Stimulated activated CD8-positive, alpha-beta memory T cell treated with anti-CD3 and anti-CD28 coated beads, Interleukin-7, amount 100 ng/mL, for 4 hours (primary cell): ENCODE results near the gene CORO6.
A peak's percentile ranks its signal among the peaks of the same experiment; 100 is the strongest.

Experiments
- DNase-seq, 2 donors: peaks; one replicate each; pipeline ENCODE4 v3.0.0-alpha.2; 2020; ENCODE audit warnings: low read depth in 2 of 2

The CORO6 gene

DNA sequence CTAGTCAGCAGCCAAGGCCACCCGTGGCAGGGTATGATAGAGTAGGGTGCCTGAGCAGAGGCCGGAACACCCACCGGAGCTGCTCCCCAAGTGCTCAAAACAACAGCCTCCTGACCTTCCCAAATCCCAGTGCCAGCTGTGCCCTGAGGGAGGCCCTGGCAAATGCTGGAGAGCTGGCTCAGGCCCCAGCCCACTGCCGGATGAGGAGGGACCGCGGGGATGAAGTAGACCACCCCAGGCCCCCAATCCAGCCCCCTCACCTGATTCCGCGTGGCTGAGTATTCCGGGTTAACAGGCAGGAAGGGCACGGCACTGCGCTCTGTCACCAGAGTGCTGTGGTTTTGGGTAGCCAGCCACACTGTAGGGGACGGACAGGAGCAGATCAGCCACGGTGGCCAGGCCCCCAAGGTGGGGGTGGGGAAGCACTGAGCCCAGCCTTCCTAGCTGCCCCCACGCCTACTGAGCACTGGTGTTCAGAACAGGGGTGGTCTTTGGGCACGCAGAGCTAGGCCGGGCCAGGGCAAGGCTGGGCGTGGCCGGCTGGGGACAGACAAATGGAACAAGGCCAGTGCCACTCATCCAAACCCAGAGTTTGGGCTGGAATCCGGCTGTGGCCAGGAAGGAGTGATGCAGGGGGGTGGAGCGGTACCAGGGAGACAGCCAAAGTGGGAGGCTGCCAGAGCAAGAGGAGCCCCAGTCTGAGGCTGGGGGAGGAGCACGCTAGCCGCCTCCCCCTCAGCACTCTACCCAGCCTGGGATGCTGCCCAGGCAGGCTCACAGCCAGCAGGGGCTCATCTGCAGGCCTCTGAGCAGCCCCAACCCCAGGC, 45.1 kb downstream of the CORO6 start:
- no peak for DNase-seq

DNA sequence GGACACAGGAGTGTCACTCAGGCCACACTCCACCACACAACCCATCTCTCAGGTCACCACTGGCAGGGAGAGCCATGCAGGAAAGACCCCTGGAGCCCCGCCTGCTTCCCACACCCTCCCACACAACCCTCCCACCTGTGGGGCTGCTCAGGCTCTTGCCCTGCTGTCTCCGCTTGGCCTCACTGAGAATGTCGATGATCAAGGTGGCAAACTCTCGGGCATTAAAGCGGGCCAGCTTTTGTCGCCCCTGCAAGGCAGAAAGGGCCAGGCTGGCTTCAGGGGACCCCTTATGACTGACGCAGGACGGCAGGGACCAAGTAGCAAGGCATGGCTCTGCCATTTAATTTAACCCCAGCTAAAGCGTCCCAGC, 45.7 kb downstream of the CORO6 start:
- DNase-seq = no peak

DNA sequence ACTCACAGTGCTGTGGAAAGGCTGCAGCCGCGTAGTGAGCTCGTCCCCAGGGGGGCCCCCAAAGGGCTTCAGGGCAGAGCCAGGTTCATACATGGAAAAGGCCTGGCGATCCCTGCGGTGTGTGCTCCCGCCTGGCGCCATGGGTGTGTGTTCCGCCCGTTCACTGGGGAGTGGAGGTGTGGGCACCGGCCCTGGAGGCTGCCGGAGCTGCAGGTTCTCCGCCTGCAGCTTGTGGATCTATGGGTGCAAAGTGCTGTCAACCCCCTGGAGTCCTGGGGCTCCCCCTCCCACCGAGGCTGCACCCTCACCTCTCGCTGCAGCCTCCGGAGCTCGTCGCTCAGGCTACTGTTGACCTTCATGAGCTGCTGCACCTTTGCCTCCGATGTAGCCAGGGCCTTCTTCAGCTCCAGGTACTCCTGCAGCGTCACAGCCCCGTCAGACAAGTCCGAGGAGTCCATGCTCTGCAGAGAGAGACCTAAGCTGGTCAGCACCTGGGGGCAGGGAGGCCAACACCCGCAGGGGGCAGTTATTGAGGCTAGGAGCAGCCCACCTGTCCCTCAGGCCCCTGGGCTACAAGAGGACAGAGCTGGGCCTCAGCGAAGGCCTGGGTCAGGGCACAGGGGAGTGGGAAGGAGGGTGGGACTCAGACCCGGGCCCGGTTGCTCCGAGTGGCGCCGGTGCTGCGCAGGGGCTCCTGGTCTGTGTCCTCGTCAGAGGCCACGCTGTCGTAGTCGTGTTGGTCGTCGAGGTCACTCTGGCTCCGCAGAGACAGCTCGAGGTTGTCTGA, 46.3 kb downstream of the CORO6 start:
- no peak for DNase-seq

DNA sequence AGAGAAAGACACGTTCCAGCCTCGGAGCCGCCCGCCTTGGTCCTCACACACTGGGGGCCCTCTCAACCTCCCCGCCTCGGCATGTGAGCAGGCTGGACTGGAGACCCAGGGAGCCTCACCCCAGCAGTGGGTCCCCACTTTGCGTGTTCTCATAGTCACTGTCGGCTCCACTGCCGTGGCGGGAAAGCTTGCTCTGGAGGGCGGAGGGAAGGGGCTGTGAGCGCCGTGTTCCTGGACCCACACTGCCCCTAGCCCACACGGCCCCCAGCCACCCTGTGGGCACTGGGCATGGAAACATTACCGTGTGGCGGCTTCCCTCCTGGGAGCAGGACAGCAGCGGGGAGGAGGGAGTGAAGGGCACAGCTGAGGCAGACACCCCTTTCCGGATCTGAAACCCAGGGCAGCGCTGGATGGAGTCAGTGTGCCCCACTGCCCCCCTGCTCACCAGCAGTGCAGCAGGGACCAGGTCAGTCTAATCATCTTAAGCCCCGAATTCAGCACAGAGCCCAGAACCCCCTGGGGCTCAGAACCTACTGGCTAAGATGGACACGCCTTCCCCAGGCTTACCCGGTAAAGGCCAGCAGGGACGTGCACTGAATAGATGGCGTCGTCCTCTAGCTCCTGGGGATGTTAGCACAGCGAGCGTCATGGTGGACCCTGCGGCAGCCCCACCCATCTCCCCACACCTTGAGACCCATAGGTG, 47.0 kb downstream of the CORO6 start:
- no peak for DNase-seq

DNA sequence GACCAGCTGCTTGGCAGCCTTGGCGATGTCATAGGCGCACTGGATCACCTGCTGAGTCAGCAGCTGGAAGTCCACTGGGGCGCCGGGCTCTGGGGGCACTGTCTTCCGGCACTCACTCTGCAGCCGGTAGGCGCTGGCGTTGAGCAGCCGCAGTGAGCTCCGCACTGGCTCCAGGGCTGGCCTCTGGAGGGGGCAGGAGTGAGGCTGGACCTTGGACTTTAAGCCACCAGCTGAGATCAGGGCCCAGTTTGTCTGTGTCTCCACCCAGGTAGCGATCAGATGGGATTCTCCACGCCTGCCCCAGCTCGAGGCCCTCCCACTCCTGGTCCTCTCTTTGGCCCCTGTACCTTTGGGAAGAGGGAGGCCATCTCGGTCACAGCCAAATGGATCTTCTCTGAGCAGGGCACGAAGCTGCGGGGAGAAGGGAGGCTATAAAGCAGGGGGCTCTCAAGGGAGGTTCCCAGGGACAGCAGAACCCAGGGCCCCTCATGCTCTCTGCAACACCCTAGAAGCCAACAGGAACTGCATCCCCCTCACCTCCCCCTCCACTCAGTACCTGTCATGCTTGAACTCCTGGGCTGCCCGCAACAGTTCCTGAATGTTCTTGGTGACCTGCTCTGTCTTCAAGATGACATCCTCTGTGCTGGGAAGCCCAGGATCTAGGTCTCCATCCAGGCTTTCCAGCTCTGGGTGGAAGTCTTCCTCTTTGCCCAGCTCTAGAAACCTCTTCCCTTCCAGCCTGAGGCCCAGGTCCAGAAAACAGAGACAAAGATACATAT, 47.8 kb downstream of the CORO6 start:
- no peak for DNase-seq

DNA sequence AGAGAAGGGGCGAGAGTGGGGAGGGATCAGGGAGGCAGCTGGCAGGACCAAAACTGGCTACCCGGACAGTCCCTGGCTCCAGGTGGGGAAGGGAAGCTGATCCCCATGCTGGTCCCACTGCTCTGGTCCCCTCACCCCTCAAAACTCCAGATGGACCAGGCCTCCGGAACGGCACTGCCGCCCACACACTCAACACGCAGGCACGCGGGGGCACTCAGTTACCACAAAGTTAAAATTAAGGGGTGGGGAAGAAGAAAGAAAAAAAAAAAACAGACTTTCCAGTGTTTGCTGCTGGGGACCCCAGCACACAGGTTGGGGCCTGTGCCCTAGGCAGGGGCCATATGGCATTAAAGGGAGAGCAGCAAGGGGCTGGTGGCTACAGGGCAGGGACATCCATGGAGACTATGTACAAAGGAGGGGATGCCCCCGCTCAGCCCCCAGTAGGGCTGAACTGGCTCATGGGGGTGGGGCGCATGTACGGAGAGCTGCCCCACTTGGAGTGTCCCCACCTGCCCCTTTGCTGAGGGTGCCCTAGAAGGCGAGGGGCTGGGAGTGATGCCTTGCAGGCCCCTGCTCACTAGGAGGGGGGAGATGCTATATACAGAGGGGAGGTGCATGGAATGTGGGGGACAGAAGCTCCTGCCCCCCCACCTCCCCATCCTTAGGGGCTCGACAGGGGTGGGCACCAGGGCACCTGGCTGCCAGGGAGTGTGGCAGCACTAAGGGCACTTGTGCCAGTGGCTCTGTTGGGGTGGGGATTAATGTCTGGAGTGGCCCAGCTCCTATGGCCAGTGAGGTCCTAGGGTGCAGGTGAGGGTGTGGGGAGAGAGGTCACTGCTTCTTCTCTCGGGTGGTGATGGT, 48.6 kb downstream of the CORO6 start:
- DNase-seq = no peak

DNA sequence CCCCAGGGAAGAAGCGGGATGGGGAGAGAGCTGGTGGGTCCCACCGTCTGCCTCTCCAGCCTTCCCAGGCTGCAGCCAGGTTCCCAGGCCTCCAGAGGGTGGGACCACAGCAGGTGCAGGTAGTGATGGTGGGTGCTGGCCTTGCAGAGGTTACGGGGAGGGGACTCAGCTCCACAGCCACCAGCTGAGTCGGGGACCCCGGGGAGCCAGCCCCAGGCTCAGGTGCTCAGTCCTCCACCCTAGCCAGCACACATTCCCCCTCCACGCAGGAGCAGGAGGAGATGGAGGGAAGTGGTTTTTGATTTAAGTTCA, 49.2 kb downstream of the CORO6 start:
- no peak for DNase-seq

DNA sequence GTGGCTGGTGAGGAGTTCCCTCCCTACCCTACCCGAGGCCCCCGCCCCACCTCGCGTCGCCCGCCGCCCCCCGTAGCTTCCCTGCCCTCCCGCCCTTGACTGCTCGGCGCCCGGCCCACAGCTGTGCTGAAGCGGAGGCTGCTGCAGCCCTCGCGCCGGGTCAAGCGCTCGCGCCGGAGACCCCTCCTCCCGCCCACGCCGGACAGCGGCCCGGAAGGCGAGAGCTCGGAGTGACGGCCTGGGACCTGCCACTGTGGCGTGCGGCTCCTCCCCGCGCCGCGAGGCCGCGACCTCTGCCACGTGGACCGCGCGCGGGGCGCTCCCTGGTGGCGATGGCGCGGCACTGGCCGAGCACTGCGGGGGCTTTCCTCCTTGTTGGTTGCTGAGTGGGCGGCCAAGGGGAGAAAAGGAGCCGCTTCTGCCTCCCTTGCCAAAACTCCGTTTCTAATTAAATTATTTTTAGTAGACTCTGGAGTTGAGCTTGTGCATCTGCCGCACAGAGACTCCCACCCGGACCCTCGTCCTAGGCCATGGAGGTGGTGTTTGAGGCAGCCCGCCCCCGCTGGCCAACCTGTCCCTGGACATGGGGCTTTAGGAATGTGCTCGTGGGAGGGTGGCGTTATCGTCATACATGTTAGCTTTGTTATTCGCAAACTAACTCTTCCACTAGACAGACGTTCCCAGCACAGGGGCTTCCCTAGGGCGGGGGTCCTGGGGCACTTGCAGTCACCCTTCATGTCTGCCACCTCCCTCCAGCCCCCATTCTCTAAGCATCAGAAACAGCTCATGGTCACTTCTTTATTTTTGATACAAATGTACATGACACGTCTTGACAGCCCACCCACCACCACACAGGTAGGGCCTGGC, 49.8 kb downstream of the CORO6 start:
- DNase-seq = peak in 1 of 2 donors; percentile 70

DNA sequence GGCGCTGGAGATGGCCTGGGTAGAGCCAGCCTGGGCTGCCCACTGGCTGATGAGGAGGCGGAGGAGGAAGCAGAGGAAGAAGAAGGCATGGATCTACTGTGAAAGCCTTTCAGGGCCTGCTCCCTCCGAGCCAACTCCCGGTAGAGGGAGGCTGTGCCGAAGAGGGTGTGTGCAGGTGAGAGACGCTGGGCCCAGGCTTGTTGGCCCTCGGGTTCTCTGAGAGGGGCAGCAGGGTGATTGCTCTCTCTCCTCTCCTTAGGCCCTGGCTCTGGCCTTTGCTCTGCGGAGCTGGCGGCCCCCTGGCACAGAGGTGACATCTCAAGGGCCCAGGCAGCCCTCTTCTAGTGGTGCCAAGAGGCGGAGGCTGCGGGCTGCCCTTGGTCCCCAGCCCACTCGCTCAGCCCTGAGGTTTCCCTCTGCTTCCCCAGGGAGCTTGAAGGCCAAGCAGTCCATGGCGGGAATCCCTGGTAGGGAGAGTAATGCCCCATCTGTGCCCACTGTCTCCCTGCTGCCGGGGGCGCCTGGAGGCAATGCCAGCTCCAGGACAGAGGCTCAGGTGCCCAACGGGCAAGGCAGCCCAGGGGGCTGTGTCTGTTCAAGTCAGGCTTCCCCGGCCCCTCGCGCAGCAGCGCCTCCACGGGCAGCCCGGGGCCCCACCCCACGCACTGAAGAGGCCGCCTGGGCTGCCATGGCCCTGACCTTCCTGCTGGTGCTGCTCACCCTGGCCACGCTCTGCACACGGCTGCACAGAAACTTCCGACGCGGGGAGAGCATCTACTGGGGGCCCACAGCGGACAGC, 50.6 kb downstream of the CORO6 start:
- DNase-seq = no peak

DNA sequence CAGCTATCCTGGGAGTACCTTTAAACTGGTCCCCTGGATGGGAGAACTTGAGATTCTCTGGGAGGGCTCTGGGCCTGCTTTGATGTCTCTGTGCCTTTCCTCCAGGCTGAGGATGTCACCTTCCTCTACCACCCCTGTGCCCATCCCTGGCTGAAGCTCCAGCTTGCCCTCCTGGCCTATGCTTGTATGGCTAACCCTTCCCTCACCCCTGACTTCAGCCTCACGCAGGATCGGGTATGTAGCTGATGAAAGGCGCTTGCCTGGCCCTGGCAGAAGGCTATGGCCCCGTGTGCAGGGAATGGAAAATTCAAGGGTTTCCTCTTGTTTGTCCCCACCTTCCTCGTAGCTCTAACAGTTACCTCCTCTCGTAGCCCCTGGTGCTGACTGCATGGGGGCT, 51.2 kb downstream of the CORO6 start:
- DNase-seq = no peak

DNA sequence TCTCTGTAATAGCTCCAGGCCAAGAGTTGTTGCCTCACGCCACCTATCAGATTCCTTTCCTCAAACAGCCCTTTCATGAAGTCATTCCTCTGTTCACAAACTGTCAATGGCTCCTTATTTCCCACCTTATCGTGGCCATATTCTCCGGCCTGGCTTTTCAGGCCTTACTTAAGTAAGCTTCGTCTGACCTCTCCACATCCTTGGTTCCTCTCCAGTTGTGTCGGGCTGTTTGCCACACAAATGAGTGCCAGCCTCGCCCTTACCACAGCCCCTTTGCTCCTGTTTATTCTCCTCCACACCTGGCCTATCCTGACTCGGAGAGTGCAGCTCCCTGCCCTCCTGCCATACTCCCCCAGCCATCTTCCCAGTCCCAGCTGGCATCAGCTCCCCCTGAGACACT, 52.2 kb downstream of the CORO6 start:
- DNase-seq = no peak

DNA sequence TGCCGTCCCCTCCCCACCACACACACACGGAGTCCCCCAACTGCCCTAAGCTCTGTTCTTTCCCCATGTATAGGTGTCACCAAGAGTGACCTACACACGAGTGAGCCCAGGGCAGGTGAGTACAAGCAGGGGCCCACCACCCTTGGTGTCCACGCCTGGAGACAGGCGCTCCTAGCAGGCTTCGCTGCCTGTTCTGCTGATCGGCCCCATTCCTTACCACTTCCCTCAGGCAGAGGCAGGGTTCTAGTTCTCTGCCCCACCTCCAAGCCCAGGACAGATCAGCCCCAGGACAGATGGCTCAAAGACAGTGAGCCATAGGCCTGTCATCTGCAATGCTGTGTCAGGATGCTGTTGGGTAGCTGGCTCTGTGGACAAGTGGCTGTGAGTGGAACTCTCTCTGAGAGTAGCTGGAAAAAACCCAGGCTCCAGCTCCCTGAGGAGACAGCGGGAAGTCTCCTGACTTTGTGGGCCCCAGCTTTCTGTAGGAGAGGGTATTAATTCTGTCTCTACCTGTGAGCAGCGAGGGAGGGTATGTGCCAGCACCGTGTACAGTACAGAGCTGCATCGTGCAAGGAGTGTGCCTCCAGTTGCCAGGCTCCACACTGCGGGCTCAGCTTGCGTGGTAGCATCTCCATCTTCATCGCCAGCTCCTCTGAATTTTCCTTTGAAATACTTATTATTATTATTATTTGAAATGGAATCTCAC, 53.3 kb downstream of the CORO6 start:
- DNase-seq = no peak

DNA sequence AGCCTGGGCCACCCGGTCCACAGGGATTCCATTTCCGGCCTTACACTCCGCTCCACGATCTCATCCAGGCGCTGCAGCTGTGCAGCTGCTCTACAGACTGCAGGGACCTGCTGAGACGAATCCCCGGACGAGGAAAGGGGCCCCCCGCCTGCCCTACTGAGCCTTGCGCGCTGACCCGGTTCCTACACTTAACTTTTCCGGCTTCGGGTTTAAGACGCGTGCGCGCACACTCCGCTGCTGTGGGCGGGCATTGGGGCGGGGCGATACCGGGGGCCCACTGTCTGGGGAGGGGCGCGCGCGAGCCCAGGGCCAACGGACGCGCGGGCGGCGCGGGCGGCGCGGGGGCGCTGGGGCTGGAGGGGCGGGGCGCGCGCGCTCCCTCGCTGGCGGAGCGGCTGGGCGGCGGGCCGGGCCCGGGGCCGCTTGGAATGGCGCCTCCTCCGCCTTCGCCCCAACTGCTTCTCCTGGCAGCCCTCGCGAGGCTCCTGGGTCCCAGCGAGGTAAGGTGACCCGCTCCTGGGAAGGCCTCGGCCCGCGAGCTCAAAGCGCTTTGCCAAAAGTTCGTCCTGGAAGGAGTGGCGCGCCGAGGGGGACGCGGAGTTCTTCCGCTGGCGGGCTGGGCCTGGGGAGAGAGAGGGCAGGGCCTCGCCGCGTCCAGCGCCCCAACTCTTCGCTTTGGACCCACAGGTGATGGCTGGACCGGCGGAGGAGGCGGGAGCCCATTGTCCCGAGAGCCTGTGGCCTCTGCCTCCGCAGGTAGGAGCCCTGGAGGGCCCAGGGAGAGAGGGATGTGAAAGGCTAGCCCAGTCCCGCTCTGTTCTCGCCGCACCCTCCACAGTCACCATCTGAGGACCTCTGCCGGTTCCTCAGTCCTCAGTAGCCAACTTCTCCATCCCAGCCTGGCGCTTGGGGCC, 54.1 kb downstream of the CORO6 start, which contains the start of gene TP53I13:
TSS of gene TP53I13 (plus strand) at position 371 of the 914 bp plus-strand sequence. CDS start at position 429, 58 bp downstream.
- peak; percentile 86 to 89 for DNase-seq

DNA sequence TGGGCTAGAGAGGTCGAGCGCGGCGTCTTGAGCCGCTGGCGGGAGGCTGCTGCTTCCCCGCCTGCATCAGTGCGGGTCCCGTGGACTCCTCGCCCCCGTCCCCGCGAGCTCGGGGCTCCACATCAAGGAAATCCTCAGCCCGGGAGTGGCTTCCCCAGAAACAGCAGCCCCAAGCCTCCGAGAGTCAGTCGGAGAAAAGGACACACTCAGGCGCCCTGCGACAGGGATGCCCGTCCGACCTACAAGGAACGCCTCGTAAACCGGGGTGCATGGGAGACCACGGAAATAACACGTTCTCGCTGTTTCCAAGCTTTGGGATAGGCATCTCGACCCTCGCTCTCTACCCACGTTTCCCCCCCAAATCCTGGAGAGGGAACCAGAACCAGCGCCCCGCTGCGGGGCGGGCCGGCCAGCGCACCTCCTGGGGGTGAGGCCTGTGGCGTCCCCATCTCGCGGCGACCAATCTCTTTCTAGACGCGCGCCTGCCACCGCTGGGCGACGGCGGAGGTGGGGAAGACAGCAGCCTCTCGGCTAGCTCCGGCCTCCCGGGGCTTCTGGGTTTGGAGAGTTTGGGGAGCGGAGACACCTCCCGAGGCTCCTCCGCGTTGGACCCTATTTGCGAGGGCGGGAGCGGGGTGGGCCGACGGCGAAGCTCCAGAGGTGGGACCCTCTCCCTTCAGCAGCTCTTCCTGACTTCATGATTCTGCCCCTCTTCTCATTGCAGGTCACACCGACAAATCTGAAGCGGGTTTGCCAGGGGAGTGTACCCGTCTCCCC, 55.0 kb downstream of the CORO6 start:
- DNase-seq = peak; percentile 53 to 71

DNA sequence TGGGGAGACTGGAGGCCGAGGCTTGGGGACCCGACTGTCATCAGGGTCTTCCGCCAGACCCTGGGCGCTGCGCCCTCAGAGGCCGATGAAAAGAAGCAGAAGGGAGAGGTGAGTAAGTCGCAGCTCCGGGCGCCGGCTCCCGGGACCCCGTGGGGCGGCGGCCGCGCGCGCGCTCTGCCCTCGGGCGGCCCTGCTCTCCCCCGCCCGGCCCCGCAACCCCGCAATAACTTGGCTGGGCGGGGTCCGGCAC, 55.5 kb downstream of the CORO6 start:
- DNase-seq = no peak

DNA sequence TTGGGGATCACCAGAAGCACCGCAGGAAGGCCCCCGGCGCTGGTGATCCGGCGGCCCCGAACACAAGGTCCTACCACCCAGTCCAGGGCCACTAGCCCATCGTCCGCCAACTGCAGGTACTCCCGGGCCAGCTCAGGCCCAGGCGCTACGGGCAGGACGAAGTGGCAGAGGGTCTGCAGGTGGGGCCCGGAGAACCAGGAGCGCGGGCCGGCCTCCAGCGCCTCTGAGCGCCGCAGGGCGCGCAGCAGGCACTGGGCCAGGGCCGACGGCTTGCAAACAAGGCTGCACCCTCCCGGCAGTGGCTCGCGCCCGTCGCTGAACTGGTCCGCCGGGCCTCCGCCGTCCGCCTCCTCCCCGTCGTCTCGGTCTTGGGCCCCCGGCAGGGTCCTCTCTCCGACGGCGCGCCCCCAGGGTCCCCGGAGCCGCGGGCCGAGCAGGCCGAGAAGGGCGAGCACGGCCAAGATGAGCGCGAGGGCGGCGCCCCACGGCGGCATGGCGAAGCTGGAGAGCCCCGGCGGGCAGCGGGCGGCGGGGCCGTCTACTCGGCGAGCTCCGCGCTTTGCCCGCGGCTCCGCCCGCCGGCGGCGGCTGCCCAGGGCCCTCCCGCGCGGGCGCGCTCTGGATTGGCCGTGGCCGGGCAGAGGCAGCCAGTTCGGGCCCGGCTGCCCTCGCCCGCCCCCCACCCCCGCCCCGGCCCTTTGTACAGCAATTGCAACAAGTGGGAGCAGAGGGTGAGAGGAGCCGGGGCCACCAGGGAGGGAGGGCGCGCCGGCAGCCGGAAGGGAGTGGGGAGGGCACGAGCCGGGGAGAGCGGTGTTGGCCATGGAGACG, 56.0 kb downstream of the CORO6 start, which contains the start of gene ABHD15:
TSS of gene ABHD15 (minus strand) at position 565 of the 831 bp plus-strand sequence. CDS start at position 494, 71 bp downstream.
- peak in 1 of 2 donors; percentile 53 for DNase-seq
